GM21423 (cell line): ENCODE data around the gene DAB1.
"Not testable (repeated sequence)": the region's sequence is repeated elsewhere in the genome, so short reads cannot be mapped to it uniquely, and the experiment has no call there.

Experiments
- ATAC-seq: cut with Tn5 transposase; IDR thresholded peaks from one replicate; pipeline ENCODE4 v1.9.1; 2021; ENCODE audit warnings: mild to moderate bottlenecking, moderate library complexity; ENCODE audit not compliant: unreplicated experiment

DAB1 gene

GRCh38 chr1:57362480-57362879, 61.4 kb downstream of the DAB1 start:
- no peak for ATAC-seq

GRCh38 chr1:57361516-57361915, 62.3 kb downstream of the DAB1 start:
- ATAC-seq: no peak

GRCh38 chr1:57360846-57361407, 62.9 kb downstream of the DAB1 start:
- no peak for ATAC-seq

- no peak for ATAC-seq
These were observed 66.4 kb downstream of the DAB1 start for GRCh38 chr1:57357462-57357861.

- no peak for ATAC-seq
These were observed 70.2 kb downstream of the DAB1 start for GRCh38 chr1:57353654-57354053.

- no peak for ATAC-seq
These were observed 73.2 kb downstream of the DAB1 start for GRCh38 chr1:57350610-57351009.

- ATAC-seq: no peak
These were observed 74.9 kb downstream of the DAB1 start for GRCh38 chr1:57348921-57349320.

GRCh38 chr1:57345916-57346315, 77.9 kb downstream of the DAB1 start:
- ATAC-seq: no peak

GRCh38 chr1:57344265-57344664, 79.6 kb downstream of the DAB1 start:
- no peak for ATAC-seq

- not testable (repeated sequence) for ATAC-seq
These were observed 80.5 kb downstream of the DAB1 start for GRCh38 chr1:57343298-57343915.

GRCh38 chr1:57341721-57342120, 82.1 kb downstream of the DAB1 start:
- ATAC-seq: no peak

- ATAC-seq: no peak
These were observed 83.4 kb downstream of the DAB1 start for GRCh38 chr1:57340334-57341070.

- ATAC-seq: no peak
These were observed 86.2 kb downstream of the DAB1 start for GRCh38 chr1:57337623-57338022.

GRCh38 chr1:57336793-57337192, 87.1 kb downstream of the DAB1 start:
- no peak for ATAC-seq

- no peak for ATAC-seq
These were observed 92.2 kb downstream of the DAB1 start for GRCh38 chr1:57331620-57332019.

- ATAC-seq: no peak
These were observed 93.9 kb downstream of the DAB1 start for GRCh38 chr1:57329937-57330336.

GRCh38 chr1:57329001-57329527, 94.8 kb downstream of the DAB1 start:
- ATAC-seq: no peak

- ATAC-seq: no peak
These were observed 95.9 kb downstream of the DAB1 start for GRCh38 chr1:57327946-57328345.

- no peak for ATAC-seq
These were observed 96.5 kb downstream of the DAB1 start for GRCh38 chr1:57327336-57327735.

- no peak for ATAC-seq
These were observed 98.3 kb downstream of the DAB1 start for GRCh38 chr1:57325536-57325935.

- ATAC-seq: no peak
These were observed 98.7 kb downstream of the DAB1 start for GRCh38 chr1:57325117-57325516.

- ATAC-seq: no peak
These were observed 99.5 kb downstream of the DAB1 start for GRCh38 chr1:57324388-57324787.
